ENCODE results near the gene TMEM238.

Gene TMEM238

DNA sequence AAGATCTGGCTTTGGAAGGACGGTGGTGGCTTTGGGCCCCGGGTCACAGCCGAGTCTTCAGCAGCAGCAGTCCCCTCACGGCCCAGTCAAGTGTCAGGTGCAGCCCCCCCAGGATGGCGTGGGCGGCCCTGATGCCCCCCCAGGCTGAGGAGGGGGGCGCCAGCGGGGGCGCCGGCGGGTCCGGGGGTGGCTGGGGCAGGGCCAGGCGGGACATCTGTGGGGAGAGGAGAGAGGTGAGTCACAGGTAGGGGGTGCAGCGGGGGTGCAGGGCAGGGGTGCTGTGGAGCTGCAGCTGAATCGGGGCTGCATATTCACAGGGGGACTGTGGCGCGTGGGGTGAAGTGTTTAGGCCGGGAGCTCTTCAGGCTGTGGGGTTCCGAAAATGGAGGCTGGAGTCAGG, 18.1 kb downstream of the TMEM238 start:
- Histone ChIP-seq H2AFZ (ENCODE audit: low read depth, low read length, severe bottlenecking) (no peak overlapping the region), H3K9me3 (ENCODE audit: insufficient read depth, low read length) (no peaks in the 10 kb centered on the region), H3K9ac (ENCODE audit: low read length) (no peak overlapping the region), H3K79me2 (ENCODE audit: insufficient read depth, low read length) (no peaks in the 10 kb centered on the region), H3K4me3 (ENCODE audit: insufficient read depth, low read length, poor library complexity, severe bottlenecking) (no peak overlapping the region), H3K27ac (ENCODE audit: low read depth, low read length) (no peak overlapping the region), H3K4me2 (ENCODE audit: low read depth, low read length, poor library complexity, severe bottlenecking) (no peak overlapping the region), H4K20me1 (ENCODE audit: low read depth, low read length) (no peaks in the 10 kb centered on the region), H3K36me3 (ENCODE audit: low read length) (no peaks in the 10 kb centered on the region), H3K27me3 (ENCODE audit: low read length) (no peaks in the 10 kb centered on the region), H3K9me2 (replicated peaks; ENCODE audit: insufficient read depth, low read length) (no peaks in the 10 kb centered on the region), H3F3A (ENCODE audit: insufficient read depth) (no peaks in the 10 kb centered on the region)
- TF ChIP-seq, protein P1, sequence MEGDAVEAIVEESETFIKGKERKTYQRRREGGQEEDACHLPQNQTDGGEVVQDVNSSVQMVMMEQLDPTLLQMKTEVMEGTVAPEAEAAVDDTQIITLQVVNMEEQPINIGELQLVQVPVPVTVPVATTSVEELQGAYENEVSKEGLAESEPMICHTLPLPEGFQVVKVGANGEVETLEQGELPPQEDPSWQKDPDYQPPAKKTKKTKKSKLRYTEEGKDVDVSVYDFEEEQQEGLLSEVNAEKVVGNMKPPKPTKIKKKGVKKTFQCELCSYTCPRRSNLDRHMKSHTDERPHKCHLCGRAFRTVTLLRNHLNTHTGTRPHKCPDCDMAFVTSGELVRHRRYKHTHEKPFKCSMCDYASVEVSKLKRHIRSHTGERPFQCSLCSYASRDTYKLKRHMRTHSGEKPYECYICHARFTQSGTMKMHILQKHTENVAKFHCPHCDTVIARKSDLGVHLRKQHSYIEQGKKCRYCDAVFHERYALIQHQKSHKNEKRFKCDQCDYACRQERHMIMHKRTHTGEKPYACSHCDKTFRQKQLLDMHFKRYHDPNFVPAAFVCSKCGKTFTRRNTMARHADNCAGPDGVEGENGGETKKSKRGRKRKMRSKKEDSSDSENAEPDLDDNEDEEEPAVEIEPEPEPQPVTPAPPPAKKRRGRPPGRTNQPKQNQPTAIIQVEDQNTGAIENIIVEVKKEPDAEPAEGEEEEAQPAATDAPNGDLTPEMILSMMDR (IDR thresholded peaks at IDR 0.05; ENCODE audit: insufficient read depth, low read length, poor library complexity, severe bottlenecking): no peak
- no peak for TF ChIP-seq EZH2phosphoT487 (conservative IDR thresholded peaks at IDR 0.05; ENCODE audit: low read length)

DNA sequence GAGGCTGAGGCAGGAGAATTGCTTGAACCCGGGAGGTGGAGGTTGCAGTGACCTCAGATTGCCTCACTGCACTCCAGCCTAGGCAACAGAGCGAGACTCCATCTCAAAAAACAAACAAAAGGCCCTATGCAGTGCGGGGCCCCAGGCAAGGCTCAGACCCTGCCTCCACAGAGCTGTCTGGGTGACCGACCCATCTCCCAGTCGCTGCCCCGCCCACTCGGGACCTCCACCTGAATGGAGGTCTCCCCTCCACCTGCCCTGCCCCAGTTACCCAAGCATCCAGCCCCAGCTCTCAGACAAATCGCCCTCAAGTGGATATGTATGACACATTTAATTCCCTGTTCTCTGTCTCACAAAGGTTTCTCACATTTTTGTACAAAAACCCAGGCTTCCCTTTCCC, 18.8 kb downstream of the TMEM238 start:
- H3K9me2 ChIP-seq (replicated peaks; ENCODE audit: insufficient read depth, low read length): no peaks in the 10 kb centered on the region

DNA sequence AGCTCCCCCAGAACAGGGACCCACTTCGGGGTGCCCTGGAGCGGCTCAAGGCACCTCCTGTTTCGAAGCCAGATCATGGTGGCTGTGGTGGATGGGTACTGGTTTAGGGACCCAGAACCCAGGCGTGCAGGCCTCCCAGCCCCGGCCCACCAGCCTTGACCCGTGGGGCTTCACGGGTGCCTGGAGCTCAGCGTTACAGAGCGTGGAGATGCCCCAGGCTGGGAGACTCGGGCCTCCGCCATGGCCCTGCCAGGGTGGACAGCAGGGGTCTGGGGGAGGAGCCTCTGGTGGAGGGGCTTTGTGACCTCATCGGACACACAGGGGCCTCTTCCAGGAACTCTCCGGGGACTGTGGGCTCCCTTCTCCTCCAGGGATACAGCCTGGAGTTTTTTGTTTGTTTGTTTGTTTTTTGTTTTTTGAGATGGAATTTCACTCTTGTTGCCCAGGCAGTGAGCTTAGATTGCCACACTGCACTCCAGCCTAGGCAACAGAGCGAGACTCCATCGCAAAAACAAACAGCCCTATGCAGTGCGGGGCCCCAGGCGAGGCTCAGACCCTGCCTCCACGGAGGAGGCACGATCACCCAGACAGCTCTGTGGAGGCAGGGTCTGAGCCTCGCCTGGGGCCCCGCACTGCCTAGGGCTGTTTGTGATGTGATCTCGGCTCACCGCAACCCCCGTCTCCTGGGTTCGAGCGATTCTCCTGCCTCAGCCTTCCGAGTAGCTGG, 20.9 kb downstream of the TMEM238 start, which contains the start of gene GARIN5B:
GARIN5B (minus strand) TSS at position 271 of the 727 bp plus-strand sequence; CDS start at position 77, 194 bp downstream.
- Histone ChIP-seq H3F3A (ENCODE audit: insufficient read depth) (no peaks in the 10 kb centered on the region), H3K9ac (ENCODE audit: low read length) (no peak within 1 kb of the TSS), H3K79me2 (ENCODE audit: insufficient read depth, low read length) (no peaks in the 10 kb centered on the region), H3K27ac (ENCODE audit: low read depth, low read length) (no peak within 1 kb of the TSS), H3K4me3 (ENCODE audit: insufficient read depth, low read length, poor library complexity, severe bottlenecking) (no peak within 1 kb of the TSS), H4K20me1 (ENCODE audit: low read depth, low read length) (no peaks in the 10 kb centered on the region), H3K36me3 (ENCODE audit: low read length) (no peaks in the 10 kb centered on the region), H3K9me2 (replicated peaks; ENCODE audit: insufficient read depth, low read length) (no peaks in the 10 kb centered on the region), H3K9me3 (ENCODE audit: insufficient read depth, low read length) (no peaks in the 10 kb centered on the region), H3K27me3 (ENCODE audit: low read length) (no peaks in the 10 kb centered on the region), H2AFZ (ENCODE audit: low read depth, low read length, severe bottlenecking) (no peak within 1 kb of the TSS), H3K4me2 (ENCODE audit: low read depth, low read length, poor library complexity, severe bottlenecking) (no peak within 1 kb of the TSS)
- TF ChIP-seq, protein P1 (IDR thresholded peaks at IDR 0.05; ENCODE audit: insufficient read depth, low read length, poor library complexity, severe bottlenecking): no peak
- no peak for TF ChIP-seq EZH2phosphoT487 (conservative IDR thresholded peaks at IDR 0.05; ENCODE audit: low read length)

More for the DNA sequence above, 18.8 kb downstream of the TMEM238 start:
- TF ChIP-seq, protein P1 (IDR thresholded peaks at IDR 0.05; ENCODE audit: insufficient read depth, low read length, poor library complexity, severe bottlenecking): no peak
- no peak for TF ChIP-seq EZH2phosphoT487 (conservative IDR thresholded peaks at IDR 0.05; ENCODE audit: low read length)
- no peaks in the 10 kb centered on the region for H3K36me3 ChIP-seq (ENCODE audit: low read length)
- H3F3A ChIP-seq (ENCODE audit: insufficient read depth): no peaks in the 10 kb centered on the region
- H3K9me3 ChIP-seq (ENCODE audit: insufficient read depth, low read length): no peaks in the 10 kb centered on the region
- H2AFZ ChIP-seq (ENCODE audit: low read depth, low read length, severe bottlenecking): no peak overlapping the region
- H3K4me2 ChIP-seq (ENCODE audit: low read depth, low read length, poor library complexity, severe bottlenecking): no peak overlapping the region
- no peaks in the 10 kb centered on the region for H3K79me2 ChIP-seq (ENCODE audit: insufficient read depth, low read length)
- no peaks in the 10 kb centered on the region for H3K27me3 ChIP-seq (ENCODE audit: low read length)
- no peak overlapping the region for H3K4me3 ChIP-seq (ENCODE audit: insufficient read depth, low read length, poor library complexity, severe bottlenecking)
- no peaks in the 10 kb centered on the region for H4K20me1 ChIP-seq (ENCODE audit: low read depth, low read length)
- no peak overlapping the region for H3K9ac ChIP-seq (ENCODE audit: low read length)
- no peak overlapping the region for H3K27ac ChIP-seq (ENCODE audit: low read depth, low read length)

Data from SU-DHL-6 (cell line).